IPS DF 4.7 (cell line): ENCODE results near the gene PDZD4.

ENCODE experiments used
- DNase-seq: peaks from one replicate; pipeline ENCODE4 v3.0.0-alpha.2; 2013; ENCODE audit warnings: low spot score; ENCODE audit errors: extremely low read depth

Gene PDZD4

DNA sequence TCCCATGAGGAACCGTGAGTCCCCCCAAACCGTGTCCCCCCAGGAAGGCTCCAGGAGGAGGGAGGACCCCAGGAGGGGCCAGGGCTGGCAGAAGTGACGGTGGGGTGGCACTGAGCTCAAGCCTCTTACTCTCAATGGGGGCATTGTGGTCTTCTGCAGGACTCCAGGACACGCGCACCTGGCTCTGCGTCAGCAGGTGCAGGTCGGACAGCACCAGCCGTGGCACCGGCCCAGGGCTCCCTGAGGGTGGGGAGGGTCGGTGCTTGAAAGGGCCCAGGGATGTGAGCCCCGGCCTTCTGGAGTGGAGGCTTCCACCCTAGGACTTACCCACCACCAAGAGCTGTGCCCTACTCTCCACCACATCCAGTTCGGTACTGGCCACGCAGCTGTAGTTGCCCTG lies 37.3 kb upstream of the PDZD4 start:
- DNase-seq, result no peak

DNA sequence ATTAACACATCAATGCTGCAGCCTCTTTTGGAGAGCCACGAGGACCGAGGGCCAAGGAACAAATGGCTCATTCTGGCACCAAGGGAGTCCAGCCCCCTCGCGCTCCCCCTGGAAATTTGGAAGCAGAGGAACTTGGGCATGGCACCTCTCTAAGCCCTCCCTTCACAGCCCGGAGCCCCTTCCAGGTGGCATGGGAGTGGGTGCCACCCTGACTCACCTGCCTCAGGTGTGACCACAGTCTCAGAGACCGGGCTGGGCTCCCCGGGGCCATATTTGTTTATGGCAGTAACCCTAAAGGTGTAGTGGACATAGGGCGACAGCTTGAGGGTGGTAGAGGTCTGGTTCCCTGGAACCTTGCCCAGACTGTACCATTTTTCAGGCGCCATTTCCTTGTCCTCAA lies 36.8 kb upstream of the PDZD4 start:
- no peak for DNase-seq

DNA sequence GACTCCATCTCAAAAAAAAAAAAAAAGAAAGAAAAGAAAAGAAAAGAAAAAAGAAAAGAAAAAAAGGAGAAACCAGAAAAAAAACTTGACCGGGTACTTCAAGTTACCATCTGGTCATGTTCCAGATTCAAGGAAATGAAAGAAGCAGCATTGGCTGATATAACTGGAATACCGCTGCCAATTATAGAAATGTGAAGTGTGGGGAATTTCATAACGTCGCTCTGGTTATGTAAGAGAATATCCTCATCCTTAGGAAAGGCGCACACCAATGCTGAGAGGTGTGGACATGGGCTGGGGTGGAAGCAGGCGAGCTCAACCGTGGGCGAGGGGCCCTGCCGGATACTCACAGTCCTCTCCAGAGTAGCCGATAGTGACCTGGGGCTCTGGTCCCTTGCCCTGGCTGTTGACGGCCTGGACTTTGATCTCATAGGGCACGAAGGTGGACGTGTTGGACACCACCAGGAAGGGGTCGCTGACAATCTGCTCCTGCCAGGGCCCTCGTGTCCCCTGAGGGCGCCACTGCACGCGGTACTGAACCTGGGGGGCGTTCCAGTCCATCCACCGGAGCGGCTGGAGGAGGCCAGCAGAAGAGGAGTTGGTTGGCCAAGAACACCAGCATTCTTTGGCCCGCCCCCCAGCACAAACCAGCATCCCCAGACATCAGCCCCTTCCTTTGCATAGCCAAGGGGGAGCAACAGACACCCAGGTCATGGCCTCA lies 36.1 kb upstream of the PDZD4 start:
- DNase-seq, result no peak

DNA sequence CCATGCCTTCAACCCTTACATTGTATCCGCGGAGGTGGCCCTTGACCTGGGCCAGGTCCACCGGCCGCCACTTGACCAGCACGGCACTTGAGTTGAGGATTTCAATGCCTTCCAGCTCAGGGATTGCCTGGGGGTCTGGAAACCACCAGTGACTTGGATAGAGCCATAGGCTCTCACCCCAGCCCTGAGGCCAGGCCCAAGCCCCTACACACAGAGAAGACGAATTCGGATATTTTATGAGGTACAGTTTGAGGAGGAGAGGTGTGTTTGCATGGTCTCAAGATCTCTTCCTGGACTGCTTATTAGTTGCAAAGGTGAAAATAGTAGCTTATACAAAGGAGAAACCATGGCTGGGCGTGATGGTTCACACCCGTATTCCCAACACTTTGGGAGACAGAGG lies 35.3 kb upstream of the PDZD4 start:
- DNase-seq, result no peak

DNA sequence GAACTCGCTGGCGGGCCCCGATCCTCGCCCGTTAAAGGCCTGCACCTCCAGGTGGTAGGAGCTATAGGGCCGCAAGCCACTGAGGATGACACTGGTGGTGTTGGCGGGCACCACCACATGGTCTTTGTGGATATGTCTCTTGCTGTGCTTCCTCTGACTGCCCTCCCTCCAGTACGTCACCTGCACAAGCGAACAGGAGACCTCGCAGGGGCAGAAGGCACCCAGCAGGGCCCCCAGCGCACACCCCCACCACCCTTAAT lies 34.9 kb upstream of the PDZD4 start:
- no peak for DNase-seq

DNA sequence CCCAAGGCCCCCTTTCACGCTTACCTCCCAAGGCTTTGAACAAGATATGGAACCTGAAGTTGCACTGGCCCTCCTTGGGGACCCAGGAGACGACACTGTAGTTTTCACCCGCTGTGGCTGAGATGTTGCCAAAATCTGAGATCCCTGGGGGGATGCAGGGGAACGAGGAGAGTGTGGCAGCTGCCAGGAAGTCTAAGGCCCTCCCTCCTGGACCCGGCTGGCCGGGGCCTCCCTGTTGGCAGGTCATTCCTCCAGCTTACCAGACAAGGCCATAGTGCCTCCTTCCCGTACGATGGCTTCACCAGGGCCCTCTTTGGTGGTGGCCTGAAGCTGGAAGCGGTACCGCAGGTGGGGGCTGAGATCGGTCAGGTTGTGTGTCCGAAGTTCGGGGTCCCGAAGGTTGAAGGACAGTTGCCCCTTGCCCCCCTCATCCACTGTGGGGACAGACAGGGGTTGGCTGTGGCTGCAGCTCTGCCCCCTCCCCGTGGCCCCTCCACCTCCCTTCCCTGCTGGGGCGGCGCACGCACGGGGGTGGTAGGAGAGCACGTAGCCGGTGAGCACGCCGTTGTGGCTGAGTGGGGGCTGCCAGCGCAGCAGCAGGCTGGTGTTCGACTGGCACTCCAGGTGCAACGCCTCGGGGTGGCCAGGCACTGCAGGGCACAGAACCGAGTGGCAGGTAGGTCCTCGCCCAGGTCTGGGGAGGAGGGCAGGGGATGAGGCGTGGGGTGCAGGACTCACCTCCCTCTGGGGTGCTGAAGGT lies 34.4 kb upstream of the PDZD4 start:
- DNase-seq, result no peak

DNA sequence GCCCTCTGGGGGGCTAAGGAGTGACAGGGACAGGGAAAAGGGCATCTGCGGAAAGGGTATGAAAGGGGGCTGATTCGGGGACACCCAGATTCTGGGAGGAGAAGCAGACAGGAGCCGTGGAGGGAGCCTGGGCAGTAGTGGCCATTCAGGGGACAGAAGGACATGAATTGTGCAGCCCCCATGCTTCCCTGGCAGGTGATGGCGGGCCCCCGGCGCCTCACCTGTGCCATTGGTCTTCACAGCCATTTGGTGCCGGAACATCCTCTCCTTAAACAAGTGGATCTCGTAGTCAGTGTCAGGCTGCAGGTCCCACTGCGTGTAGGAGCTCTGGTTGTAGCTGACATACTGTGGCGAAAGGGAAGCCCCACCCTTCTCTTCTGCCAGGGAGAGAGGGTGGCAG lies 33.8 kb upstream of the PDZD4 start:
- DNase-seq, result no peak

DNA sequence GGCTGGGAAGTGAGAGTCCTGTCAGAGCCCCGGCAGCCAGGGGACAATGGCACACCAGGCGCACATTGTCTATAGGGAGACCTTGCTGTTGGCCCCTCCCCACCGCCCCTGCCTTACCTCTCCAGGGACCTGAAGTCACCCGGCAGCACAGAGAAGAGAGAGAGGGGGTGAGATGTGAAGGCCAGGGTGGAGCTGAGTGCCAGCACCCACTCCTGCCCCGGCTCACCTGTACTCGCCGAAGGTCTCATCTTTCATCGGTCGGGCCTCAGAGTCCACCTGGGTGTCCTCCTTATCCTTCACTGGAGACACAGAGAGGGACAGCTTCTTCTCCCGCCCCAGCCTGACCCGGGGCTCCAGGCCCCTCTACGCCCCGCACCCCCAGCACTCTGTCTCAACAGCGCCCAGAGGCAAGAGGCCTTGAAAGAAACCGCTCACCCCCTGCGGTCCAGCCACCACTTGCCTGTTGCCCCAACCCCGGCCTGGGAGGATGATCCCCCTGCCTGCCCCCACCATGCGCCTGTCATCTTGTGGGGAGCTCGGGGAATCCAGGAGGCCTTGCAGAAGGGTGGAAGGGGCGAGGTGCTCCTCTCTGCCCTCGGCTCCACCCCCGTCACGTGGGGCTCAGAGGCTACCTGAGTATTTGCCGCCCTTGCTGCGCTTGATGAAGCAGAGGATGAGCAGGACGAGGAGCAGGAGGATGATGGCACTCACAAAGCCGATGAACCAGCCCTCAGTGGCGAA lies 33.1 kb upstream of the PDZD4 start:
- DNase-seq, result no peak

DNA sequence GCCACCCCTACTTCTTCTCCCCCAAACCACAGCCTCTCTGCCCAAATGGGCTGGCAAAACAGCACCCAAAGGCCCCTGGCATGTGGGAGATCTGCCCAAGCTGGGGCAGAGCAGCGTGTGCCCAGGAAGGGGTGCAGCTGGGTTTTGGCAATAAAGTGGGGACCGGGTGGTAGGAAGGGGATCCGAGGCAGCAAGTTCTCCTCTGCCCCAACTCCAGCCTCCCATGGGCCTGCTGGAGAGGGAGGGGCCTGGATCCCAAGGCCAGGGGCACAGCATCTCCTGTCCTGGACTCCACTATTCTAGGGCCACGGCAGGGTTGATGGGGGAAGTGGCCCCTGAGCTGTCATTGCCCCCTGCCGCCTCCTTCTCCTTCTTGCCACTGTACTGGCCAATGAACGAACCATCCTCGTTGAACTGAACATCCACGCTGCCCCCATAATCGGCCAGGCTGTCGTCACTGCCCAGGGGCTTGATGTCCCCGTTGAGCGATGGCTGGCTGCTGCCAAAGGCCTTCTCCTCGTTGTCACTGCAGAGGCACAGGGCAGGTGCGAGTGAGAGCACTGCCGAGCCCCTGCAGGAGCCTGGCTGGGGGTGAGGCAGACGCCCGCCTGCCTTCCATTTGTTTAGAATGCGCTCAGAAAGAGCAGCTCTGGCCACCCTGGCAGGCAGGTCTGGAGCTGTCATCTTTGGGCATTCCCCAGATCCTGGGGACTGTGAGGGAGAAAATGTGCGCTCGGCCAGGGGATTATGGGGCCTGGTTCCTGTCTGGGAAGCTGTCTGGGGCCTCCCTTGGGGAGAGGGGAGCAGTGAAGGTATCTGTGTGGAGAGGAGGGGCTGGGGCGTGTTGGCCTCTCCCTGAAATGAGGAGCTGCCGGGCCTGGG lies 32.3 kb upstream of the PDZD4 start:
- no peak for DNase-seq

DNA sequence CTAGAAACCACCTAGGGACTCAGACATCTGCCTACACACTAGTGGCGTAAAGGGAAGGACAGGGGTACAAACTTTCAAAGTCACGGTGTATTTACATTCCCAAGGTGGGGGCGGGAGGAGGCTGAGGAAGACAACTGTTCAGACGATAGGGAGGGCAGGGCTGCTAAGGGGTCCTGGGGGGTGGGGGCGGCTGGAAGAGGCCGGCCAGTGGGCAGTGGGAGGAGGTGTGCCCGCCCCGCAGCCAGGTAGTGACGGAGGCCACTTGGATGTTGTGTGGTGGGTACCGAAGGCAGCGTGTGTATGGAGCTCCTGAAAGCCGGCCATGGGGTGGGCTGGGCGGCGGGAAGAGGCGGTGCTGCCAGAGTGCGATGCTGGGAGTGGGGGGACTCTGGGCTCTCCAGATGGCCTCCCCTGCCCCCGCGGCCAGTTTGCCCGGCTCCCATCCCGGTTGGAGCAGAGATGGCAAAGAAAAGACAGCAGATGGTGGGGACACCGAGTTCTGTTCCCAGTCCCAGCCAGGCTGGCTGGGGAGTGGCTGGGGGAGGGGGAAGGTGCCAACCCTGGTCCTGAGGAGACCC lies 31.5 kb upstream of the PDZD4 start:
- DNase-seq, result no peak

DNA sequence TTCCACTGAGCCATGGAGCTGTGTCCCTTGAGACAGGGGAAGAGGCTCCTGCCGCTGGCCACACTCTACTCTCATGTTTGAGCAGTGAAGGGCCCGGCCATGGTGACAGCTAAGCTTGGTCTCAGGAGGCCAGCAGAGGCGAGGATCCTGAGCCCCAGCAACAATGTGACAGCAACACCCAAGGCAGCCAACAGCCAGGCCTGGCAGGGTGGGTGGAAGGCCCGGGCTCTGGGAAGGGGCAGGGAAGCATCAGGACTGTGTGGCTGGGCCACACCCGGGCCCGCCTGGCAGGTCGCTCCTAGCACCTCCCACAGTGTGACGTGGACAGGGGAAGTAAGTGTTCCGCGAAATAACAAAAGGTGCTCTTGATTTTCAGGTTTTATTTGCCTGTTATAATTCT lies 30.8 kb upstream of the PDZD4 start:
- DNase-seq, result no peak

DNA sequence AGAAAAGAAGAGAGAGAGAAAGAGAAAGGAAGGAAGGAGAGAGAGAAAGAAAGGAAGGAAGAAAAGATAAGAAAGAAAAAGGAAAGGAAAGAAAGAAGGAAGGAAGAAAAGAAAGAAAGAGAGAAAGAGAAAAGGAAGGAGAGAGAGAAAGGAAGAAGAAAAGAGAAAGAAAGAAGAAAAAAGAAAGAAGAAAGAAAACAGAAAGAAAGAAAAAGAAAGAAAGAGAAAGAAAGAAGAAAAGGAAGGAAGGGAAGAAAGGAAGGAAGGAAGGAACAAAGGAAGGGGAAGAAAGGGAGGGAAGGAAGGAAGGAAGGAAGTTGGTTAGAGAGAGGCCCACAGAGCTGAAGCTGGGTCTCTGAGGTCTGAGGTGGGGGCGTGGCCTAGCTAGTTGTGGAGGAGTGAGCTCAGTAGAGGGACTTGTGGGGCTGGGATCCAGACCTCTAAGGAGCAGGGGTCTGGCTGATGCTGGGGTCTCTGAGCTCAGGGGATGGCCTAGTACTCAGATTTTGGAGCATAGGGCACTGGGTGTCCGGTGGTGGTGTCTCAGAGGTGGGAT lies 27.1 kb upstream of the PDZD4 start:
- DNase-seq, result no peak

DNA sequence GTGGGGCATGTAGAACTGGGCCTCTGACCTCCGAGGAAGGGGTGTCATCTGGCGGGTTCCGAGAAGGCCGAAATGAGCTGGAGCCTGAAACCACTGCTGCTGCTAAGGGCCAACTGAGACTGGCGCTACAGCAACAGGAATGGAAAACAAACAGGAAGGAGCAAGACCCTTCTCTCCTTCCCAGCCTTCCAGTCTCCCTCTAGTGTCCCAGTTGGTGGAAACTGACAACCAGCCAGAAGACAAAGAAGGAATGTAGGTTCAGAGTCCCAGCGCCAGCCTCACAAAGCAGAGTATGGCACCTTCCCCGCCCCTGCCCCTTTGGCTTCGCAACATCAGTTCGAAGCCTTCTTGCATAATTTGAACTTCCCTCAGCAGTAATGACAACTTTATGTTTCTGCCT lies 24.4 kb upstream of the PDZD4 start:
- DNase-seq, result no peak

DNA sequence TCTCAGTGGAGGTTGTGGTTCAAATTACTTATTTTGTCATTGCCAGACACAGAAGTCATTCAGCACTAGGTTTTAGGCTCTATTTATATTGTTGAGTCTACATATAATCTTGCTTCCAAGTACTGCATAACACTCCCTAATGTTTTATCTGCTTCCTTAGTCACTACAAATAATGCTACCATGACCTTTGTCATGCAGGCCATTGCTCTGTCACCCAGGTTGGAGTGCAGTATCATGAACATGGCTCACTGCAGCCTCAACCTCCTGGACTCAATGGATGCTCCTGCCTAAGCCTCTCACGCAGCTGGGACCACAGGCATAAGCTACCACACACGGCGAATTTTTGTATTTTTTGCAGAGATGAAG lies 23.5 kb upstream of the PDZD4 start:
- DNase-seq, result no peak

DNA sequence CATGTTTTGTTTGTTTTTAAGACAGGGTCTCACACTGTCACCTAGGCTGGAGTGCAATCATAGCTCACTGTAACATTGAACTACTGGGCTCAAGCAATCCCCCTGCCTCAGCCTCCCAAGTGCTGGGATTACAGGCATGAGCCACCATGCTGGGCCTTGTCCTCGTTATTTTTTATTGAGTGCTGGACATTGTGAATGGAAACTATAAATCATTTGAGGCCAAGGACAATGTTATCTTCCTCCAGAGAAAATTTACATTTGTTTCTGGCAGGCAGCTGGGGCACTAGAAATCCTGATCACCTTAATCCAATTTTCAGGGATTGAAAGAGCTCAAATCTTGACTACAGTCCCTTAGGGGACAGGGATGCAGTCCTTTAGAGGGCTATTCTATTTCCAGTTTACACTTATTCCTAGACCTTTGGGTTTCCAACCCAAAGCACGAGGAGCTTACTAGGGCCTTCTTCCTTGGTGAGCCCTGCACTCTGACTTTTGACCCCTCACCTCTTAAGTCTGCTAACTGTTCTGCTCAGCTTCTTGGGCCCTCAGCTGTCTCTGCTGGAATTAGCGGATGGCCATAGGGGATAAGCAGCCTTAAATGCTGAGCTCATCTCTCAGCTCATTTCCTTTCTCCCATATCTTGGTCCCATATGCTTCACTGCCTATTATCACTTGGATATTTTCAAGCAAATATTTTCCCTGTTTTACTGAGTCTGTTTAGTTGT lies 23.0 kb upstream of the PDZD4 start:
- DNase-seq, result no peak

DNA sequence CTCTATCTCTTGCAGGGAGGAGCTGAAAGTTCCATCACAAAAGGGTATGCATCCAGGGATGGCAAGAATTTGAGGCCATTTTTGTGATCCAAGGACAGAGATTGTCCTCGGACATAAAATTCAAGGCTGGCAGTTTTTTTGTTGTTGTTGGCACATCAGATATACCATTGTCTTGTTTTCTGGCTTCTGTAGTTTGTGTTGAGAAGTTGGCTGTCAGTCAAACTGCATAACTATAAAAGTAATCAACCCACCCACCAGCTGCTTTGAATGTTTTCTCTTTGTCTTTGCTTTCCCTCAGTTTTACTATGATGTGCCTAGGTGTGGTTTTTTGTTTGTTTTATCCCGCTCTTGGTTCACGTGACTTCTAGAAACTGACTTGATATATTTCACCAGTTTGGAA lies 21.6 kb upstream of the PDZD4 start:
- DNase-seq, result no peak

DNA sequence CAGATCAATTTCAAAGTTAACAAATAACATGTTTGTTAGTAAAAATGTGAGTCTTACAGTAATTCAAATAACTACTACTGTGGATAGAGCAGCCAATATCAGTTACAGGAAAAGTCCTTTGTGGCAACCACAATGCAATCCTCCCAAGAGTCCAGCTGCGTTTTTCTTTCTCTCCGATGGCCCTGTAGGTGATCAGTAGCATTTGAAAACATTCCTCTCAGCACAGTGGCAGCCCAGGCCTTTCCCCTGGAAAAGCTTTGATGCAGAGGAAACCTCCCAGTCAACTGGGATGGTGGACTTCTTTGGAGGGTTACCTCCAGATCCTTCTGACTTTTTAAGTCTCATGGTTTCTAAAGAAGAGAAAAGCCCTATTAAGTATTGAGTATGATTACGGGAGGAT lies 18.0 kb upstream of the PDZD4 start:
- DNase-seq, result no peak

DNA sequence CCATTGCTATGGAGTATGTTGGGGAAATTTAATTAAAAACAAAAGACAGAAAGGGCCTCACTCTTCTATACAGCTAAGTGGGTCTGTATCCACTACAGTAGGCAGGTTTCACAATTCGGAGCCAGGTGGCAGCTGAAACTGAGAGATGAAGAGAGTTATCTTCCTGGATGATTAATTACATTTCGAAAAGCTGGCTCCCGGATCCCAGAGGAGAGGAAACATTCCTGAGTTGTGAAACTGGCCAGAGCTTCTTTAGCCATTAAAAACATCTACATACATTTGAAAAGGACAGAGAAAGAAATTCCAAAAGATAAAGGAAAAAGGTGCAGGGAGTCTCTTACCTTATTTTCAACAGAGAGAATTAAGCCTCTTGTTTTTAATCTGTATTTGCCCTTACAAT lies 15.5 kb upstream of the PDZD4 start:
- no peak for DNase-seq

DNA sequence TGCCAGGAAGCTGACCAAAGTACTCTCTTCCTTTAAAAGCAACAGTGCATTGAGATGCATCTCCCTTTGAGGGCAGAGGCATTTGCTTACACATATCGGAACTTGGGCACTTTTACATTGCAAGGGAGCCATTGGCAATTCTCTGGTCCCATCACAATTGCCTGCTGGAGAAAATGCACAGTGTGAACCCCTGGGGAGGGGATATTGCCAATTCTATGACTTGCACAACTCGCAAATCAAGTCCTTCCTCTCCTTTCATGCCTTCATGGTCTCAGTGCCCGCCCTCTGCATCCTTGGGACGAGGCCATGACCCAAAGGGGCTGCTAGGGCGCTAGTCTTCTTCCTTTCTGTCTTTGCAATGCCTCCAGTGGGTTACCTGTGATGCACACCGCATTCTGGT lies 14.9 kb upstream of the PDZD4 start:
- DNase-seq, result no peak

DNA sequence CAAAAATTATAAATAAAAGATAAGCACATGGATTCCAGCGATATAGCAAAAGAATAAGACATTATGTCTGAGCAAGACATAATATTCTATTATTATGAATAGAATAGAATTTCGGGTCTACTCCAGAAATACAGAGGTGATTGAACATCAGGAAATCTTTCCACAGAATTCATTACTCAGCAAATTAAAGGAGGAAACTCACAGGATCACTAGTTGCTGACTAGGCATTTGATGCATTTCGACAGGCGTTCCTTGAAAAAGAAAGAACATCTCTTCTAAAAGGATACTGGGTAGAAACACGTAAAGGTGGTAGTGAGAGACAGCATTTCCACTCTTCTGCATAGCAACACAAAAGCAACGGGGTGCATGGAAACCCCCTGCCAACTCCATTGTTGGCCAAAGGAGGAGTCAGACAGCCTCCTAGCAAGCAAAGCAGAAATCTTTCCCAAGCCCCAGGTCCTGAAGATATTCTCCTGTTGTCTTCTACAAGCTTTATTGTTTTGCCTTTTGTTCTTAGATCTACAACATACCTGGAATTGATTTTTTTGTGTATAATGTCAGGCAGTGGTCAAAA lies 14.3 kb upstream of the PDZD4 start:
- DNase-seq, result no peak
